ENCODE measurements around the gene PLAGL1.
"Not testable (repeated sequence)": the region's sequence is repeated elsewhere in the genome, so short reads cannot be mapped to it uniquely, and the experiment has no call there.

The PLAGL1 gene

DNA sequence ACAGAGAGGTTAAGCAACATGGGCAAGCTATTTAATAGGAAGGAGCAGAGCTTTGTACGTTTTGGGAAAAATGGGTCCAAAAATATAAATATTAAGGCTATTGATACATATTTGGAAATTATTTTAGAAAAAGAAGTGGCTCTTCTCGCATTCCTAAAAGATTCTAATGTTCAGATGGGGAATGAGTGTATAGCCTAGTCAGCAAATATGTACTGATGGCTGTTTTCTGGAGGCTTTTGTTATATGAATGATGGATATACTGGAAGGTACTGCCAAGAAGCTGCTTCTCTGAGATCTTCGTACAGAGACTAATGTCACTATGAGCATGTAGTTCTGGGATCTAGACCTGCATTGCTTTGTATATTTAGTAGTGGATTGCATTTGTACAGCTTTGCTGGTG, 71.7 kb downstream of the PLAGL1 start:
- DNase-seq, result no peak

- no peak for DNase-seq
These were observed 73.2 kb downstream of the PLAGL1 start for GRCh38 chr6:143934867-143935266.

DNA sequence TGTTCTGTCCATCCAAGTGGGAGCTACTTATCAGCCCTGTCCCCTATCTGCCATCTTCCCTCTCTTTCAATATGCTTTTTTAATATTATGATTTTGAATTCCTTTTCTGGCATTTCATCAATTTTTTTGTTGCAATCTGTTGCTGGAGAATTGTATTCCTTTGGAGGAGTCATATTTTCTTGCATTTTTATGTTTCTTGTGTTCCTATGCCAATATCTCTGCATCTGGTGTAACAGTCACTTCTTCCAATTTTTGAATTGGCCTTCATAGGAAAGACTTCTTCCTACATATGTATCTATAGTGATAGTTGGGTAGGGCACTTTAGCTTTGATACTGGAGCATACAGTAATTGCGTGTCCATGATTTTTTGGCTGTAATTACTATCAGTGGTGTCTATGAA, 73.7 kb downstream of the PLAGL1 start:
- no peak for DNase-seq

- DNase-seq, result no peak
These were observed 78.1 kb downstream of the PLAGL1 start for GRCh38 chr6:143929975-143930374.

- DNase-seq, result no peak
These were observed 79.2 kb downstream of the PLAGL1 start for GRCh38 chr6:143928853-143929252.

- DNase-seq, result not testable (repeated sequence)
These were observed 91.0 kb downstream of the PLAGL1 start for GRCh38 chr6:143917026-143917425.

- DNase-seq, result no peak
These were observed 95.4 kb downstream of the PLAGL1 start for GRCh38 chr6:143912671-143913070.

DNA sequence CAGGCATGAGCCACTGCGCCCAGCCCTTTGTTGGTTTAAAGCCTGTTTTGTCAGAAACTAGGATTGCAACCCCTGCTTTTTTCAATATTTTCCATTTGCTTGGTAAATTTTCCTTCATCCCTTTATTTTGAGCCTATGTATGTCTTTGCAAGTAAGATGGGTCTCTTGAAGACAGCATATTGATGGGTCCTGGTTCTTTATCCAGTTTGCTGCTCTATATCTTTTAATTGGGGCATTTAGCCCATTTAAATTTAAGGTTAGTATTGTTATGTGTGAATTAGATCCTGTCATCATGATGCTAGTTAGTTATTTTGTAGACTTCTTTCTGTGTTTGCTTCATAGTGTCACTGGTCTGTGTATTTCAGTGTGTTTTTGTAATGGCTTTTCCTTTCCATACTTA, 97.0 kb downstream of the PLAGL1 start:
- no peak for DNase-seq

DNA sequence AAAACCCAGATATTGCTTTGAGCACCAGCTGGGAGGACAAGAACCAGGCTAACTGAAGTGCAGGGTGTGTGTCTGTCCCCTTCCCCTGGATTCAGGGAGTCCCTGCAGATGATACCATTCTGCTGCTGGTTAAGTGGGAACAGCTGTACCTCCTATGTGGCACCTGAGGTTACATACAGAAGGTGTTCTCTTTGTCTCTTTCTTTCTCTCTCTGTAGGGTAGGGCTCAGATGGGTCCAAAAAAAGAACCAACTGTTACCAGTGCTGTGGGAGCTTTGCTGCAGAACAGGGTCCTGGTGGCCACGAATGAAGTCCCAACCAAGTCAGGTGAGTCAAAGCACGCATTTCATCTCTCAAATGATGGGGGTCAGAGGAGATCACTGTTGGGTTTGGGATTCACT, 105.2 kb downstream of the PLAGL1 start:
- DNase-seq, result no peak

- DNase-seq, result no peak
These were observed 105.9 kb downstream of the PLAGL1 start for GRCh38 chr6:143901885-143902750.

DNA sequence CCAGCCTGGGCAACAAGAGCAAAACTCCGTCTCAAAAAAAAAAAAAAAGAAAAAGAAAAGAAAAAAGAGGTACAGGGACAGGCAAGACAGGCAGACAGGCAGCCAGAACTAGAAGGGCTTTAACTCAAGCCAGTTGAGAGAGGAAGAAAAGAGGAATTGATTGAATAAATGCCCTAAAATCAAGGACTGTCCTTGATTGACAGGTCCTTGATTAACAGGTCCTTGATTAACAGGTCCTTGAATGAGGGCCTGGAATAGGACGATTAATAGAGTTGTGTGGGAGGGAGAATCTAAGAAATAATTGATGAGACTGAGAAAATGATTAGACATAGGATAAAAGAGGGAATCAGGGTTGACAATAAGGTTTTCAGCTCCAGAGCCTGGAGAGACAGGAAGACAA, 107.7 kb downstream of the PLAGL1 start:
- DNase-seq, result no peak

DNA sequence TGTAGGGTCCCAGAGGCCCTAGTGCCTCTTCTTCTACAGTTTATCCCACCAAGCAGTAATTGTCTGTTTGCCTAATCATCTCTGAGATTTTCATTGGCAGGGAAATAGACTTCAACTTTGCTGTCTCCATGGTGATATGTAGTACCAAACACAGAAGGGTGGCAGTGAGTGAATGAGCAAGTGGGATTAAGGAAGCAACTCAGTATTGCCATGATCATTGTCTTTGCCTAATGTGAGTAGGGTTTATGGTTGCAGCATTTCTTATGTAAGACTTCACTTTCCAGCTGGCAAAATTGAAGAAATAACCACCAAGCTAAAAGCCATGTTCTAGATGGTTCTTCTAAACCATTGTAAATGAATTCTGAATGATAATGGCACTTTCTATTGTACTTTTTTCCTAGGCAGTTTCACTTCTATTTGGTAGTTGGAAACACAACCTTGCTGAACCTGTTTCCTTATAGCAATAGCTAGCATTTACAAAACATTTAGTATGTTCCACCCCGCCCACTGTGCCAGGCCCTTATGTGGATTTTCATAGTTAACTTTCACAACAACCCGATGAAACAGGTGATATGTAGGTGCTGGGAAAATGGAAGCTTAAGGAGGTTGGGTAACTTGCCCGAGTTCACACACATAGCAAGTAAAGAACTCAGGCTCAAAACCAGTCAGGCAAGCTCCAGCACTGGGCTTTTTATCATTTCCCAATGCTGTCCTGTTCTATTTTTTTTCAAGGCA, 111.8 kb downstream of the PLAGL1 start:
- no peak for DNase-seq

DNA sequence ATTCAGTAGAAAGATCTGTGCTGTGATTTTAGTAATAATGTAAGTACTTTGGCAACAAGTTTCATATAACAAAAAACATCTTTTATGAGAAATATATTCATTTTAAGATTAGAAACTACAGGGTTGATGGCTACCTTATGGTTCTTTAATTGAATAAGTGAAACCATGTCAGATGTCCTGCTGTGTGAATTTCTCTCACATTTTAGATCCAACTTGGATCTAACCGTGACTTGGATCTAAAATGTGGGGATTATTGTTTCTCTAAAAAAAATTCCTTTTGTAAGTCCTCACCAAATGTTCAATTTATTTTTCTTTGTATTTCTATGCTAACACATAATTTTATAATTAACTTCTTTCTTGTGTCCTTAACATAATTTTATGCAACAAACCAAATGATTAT, 113.4 kb downstream of the PLAGL1 start:
- no peak for DNase-seq
